Panc1 (cell line): ENCODE measurements around the gene SRMS. TPM values are rescaled to one million over a fixed set of nuclear protein-coding genes. Genes with fewer than 3 reads are reported as not detected.

Source experiments
- ATAC-seq: fragments of 200-7000 bp; cut with Tn5 transposase; 2 replicates; pipeline ENCODE4 v1.9.1; 2020; ENCODE audit warnings: mild to moderate bottlenecking, moderate library complexity
- BruUV-seq: library from RNA; stranded (reverse); fragments of 400-500 nt; replicated peaks from 2 replicates; lab custom pipeline; 2021; lab: Mats Ljungman, UMichigan
- CTCF ChIA-PET: fragments of 300-600 bp; sonication (Branson Sonifier 250); formaldehyde crosslinking; loops from one replicate; lab custom pipeline; 2022; ENCODE audit warnings: antibody characterized with exemption; lab: Charles Lee
- POLR2A ChIA-PET: fragments of 300-600 bp; sonication (Branson Sonifier 250); formaldehyde crosslinking; loops from one replicate; lab custom pipeline; 2022; ENCODE audit warnings: antibody characterized with exemption; lab: Charles Lee
- DNase-seq: peaks from one replicate; pipeline ENCODE4 v3.0.0-alpha.2; 2010; ENCODE audit warnings: low read depth, low spot score
- H3K27ac ChIP-seq: 2 replicates; pipeline ENCODE4 v1.5.1; 2011; ENCODE audit warnings: mild to moderate bottlenecking, low read length, inconsistent platforms
- H3K27me3 ChIP-seq: fragments of 200-500 bp; sonication (Bioruptor generic); 2 replicates; pipeline ENCODE4 v1.6.0; 2014; ENCODE audit warnings: low read length, inconsistent platforms; ENCODE audit not compliant: control insufficient read depth, insufficient read depth
- H3K36me3 ChIP-seq: fragments of 200-500 bp; sonication (Bioruptor generic); 2 replicates; pipeline ENCODE4 v1.5.1; 2014; ENCODE audit warnings: inconsistent platforms, mild to moderate bottlenecking, low read length, moderate library complexity; ENCODE audit not compliant: control insufficient read depth, insufficient read depth
- H3K4me1 ChIP-seq: 2 replicates; pipeline ENCODE4 v1.5.1; 2011; ENCODE audit warnings: inconsistent platforms, mild to moderate bottlenecking, low read length, moderate library complexity; ENCODE audit not compliant: control insufficient read depth, insufficient read depth
- H3K4me3 ChIP-seq, 2 experiments: 2 replicates each; pipeline ENCODE4 v1.5.1; 2011 to 2012; ENCODE audit warnings: low read depth in 2 of 2, low read length in 2 of 2, mild to moderate bottlenecking in 2 of 2, inconsistent platforms in 1 of 2, moderate library complexity in 1 of 2
- H3K9me3 ChIP-seq: fragments of 200-500 bp; sonication (Bioruptor generic); 2 replicates; pipeline ENCODE4 v1.5.1; 2014; ENCODE audit warnings: low read depth, mild to moderate bottlenecking, inconsistent platforms, low read length, moderate library complexity; ENCODE audit not compliant: control insufficient read depth, insufficient read depth
- POLR2AphosphoS5 ChIP-seq: IDR thresholded peaks from 2 replicates; pipeline ENCODE4 v1.6.1; 2012; ENCODE audit warnings: mild to moderate bottlenecking, low read depth, low read length, moderate library complexity
- SIN3A ChIP-seq: IDR thresholded peaks from 2 replicates; pipeline ENCODE4 v1.6.1; 2012; ENCODE audit warnings: low read depth, mild to moderate bottlenecking, low read length, moderate library complexity, borderline replicate concordance; ENCODE audit not compliant: insufficient read depth
- TCF7L2 ChIP-seq: IDR thresholded peaks from 2 replicates; pipeline ENCODE4 v1.6.1; 2011; ENCODE audit warnings: mild to moderate bottlenecking, low read depth, low read length, inconsistent platforms
- in situ Hi-C: cut with HindIII; loops from 2 replicates; pipeline ENCODE4 v1.10.0; 2016; ENCODE audit warnings: low sequenced_read_pairs, low pct_unique_long_range_greater_than_20kb
- intact Hi-C: fragments of 100-400 bp; cut with micrococcal nuclease; formaldehyde crosslinking; loops from one replicate; pipeline ENCODE4 v1.10.0; 2022; ENCODE audit not compliant: unreplicated experiment
- total RNA-seq: library from RNA; stranded (reverse); gene quantifications from one replicate; pipeline ENCODE4 v1.2.1, GENCODE V29; 2021; ENCODE audit not compliant: unreplicated experiment
- TF ChIP-seq, protein P1 (sequence below): fragments of 450-650 bp; IDR thresholded peaks from 2 replicates; pipeline ENCODE4 v1.5.1; 2017; ENCODE audit warnings: mild to moderate bottlenecking
- TF ChIP-seq, protein P2 (sequence below), 2 experiments: IDR thresholded peaks; 2 replicates each; pipeline ENCODE4 v1.6.1; 2011 to 2012; ENCODE audit warnings: low read depth in 2 of 2, control low read depth in 1 of 2, low read length in 1 of 2, mild to moderate bottlenecking in 1 of 2, moderate library complexity in 1 of 2; ENCODE audit not compliant: insufficient read depth in 1 of 2

Gene SRMS
- total RNA-seq, 1 experiment from 2014 or later, result not detected

DNA sequence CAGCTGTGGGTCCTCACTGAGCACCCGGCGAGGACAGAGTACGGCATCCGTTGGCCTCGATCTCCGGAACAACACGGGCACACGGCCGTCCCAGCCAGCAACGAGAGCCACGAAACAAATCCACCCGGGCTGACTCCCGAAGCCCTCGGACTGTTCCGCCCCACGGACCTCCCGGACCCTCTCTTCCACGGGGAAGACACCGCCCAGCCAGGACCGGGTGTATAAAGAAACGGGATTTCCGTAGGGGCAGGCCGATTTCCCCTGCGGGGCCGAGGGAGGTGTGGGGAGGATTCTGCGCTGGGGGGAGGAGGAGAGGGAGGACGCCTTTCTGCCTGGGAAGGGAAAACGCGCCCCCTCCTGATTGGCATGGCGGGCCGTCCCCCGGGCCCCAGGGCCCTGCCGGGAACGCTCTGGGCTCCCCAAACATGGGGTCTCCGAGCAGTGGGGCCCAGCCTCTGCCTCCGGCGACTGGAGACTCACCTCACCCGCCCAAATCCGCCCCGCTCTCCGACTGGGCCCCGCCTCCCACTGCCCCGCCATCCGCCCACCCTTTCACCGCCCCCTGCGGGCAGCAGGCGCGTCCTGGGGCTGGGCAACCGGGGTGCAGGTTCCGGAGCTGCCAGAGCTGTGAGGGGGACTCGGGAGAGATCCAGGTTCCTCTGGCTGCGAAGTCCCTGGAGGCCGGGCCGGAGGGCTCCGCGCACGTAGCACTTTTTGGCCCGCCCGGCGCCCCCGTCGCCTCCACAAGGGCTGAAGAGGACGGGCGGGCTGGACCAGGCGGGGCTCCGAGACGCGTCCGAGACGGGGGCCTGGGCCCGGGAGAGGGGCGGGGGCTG is 27.7 kb downstream of the SRMS start:
- in situ Hi-C loops (no loop called here), intact Hi-C loops (no loop called here)
- CTCF ChIA-PET, result interaction anchor here (1.5 kb wide), 1 partner anchor 18 kb away, joined by 10 read pairs; the partner anchor contains the start of gene PTK6
- peak; percentile 84 for ATAC-seq
- Histone ChIP-seq H3K36me3 (peaks cover 4% of the 10 kb centered on the region; the same call in 1 of the 2 replicates), H3K4me3 (peak overlapping the region; percentile 78 to 79), H3K27me3 (no peaks in the 10 kb centered on the region), H3K27ac (peak overlapping the region; percentile 80), H3K4me1 (peaks cover 7% of the 10 kb centered on the region), H3K9me3 (no peaks in the 10 kb centered on the region)
- POLR2A ChIA-PET, result interaction anchor here (0.6 to 1.9 kb wide), 2 partner anchors 18 to 455 kb away, joined by 5 to 12 read pairs; partner anchors contain the start of gene PTK6
- TF ChIP-seq, protein P1, sequence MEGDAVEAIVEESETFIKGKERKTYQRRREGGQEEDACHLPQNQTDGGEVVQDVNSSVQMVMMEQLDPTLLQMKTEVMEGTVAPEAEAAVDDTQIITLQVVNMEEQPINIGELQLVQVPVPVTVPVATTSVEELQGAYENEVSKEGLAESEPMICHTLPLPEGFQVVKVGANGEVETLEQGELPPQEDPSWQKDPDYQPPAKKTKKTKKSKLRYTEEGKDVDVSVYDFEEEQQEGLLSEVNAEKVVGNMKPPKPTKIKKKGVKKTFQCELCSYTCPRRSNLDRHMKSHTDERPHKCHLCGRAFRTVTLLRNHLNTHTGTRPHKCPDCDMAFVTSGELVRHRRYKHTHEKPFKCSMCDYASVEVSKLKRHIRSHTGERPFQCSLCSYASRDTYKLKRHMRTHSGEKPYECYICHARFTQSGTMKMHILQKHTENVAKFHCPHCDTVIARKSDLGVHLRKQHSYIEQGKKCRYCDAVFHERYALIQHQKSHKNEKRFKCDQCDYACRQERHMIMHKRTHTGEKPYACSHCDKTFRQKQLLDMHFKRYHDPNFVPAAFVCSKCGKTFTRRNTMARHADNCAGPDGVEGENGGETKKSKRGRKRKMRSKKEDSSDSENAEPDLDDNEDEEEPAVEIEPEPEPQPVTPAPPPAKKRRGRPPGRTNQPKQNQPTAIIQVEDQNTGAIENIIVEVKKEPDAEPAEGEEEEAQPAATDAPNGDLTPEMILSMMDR, result peak; percentile 16; the same call in 1 of the 2 replicates
- TF ChIP-seq POLR2AphosphoS5 (no peak), TCF7L2 (no peak), SIN3A (no peak)
- no peak for DNase-seq
- BruUV-seq, result no TSS peak

DNA sequence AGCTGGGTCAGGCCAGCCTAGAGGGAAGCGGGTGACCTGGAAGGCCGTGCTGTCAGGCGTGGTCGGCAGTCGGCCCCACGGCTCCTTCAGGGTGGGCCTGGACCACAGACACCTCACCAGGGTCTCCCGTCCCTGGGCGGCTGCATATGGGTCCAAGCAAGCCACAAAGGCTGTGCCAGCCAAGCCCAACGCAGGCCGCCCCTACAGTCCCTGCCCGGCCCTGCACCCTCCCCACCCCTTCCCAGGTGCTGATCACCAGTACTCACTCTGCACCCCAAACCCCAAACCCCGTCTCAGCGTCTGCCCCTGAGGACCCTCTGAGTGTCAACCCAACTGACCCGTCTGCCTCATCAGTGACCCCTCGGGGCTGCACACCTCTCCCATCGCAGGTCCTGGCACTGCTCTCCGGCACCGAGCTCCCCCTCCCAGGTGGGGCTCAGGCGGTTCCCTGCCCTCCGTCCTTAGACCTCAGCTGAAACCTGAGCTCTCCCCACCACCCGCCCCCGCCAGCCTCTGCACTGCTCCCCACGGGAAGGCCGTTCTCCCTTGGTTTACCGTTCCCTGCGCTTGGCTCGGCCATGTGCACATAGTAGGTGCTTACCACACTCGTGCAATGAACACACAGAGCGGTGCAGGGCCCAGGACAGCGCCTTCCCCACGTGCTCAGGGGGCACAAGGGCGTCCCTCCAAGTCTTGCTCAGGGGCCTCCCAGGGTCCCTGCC is 28.4 kb downstream of the SRMS start:
- ChIA-PET POLR2A (no interaction called here), CTCF (no interaction called here)
- no TSS peak for BruUV-seq
- Histone ChIP-seq H3K27ac (peak overlapping the region; percentile 80), H3K4me1 (peaks cover 7% of the 10 kb centered on the region), H3K36me3 (peaks cover 4% of the 10 kb centered on the region; the same call in 1 of the 2 replicates), H3K27me3 (no peaks in the 10 kb centered on the region), H3K9me3 (no peaks in the 10 kb centered on the region), H3K4me3 (peak overlapping the region; percentile 78 to 79)
- DNase-seq (no peak), ATAC-seq (no peak)
- no peak for TF ChIP-seq TCF7L2
- TF ChIP-seq POLR2AphosphoS5, result no peak
- TF ChIP-seq, protein P2, sequence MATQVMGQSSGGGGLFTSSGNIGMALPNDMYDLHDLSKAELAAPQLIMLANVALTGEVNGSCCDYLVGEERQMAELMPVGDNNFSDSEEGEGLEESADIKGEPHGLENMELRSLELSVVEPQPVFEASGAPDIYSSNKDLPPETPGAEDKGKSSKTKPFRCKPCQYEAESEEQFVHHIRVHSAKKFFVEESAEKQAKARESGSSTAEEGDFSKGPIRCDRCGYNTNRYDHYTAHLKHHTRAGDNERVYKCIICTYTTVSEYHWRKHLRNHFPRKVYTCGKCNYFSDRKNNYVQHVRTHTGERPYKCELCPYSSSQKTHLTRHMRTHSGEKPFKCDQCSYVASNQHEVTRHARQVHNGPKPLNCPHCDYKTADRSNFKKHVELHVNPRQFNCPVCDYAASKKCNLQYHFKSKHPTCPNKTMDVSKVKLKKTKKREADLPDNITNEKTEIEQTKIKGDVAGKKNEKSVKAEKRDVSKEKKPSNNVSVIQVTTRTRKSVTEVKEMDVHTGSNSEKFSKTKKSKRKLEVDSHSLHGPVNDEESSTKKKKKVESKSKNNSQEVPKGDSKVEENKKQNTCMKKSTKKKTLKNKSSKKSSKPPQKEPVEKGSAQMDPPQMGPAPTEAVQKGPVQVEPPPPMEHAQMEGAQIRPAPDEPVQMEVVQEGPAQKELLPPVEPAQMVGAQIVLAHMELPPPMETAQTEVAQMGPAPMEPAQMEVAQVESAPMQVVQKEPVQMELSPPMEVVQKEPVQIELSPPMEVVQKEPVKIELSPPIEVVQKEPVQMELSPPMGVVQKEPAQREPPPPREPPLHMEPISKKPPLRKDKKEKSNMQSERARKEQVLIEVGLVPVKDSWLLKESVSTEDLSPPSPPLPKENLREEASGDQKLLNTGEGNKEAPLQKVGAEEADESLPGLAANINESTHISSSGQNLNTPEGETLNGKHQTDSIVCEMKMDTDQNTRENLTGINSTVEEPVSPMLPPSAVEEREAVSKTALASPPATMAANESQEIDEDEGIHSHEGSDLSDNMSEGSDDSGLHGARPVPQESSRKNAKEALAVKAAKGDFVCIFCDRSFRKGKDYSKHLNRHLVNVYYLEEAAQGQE (IDR thresholded peaks at IDR 0.05; ENCODE audit: insufficient read depth in 1 of 2, low read depth in 2 of 2, low read length in 1 of 2), result no peak
- TF ChIP-seq, protein P1, result no peak
- TF ChIP-seq SIN3A, result no peak
- intact Hi-C loops (no loop called here), in situ Hi-C loops (no loop called here)
